Fibroblast of lung (primary cell): ENCODE measurements around the gene SCEL. TPM values are rescaled to one million over a fixed set of nuclear protein-coding genes. Genes with fewer than 3 reads are reported as not detected.

Source experiments
- DNase-seq, 2 donors: peaks; one replicate each; pipeline versions ENCODE4 v3.0.0 to v3.0.0-alpha.2; 2010; ENCODE audit warnings: low read depth in 2 of 2
- H2AFZ ChIP-seq: 2 replicates; pipeline ENCODE4 v1.5.1; 2012; ENCODE audit warnings: low read length, control low read depth, inconsistent platforms
- H3K27ac ChIP-seq: 2 replicates; pipeline ENCODE4 v1.5.1; 2011; ENCODE audit warnings: low read length, control low read depth; ENCODE audit not compliant: insufficient read depth
- H3K27me3 ChIP-seq: 2 replicates; pipeline ENCODE4 v1.5.1; 2011; ENCODE audit warnings: mild to moderate bottlenecking, low read length; ENCODE audit not compliant: control insufficient read depth, insufficient read depth
- H3K36me3 ChIP-seq: 2 replicates; pipeline ENCODE4 v1.5.1; 2011; ENCODE audit warnings: low read length; ENCODE audit not compliant: control insufficient read depth, insufficient read depth
- H3K4me1 ChIP-seq: 2 replicates; pipeline ENCODE4 v1.5.1; 2011; ENCODE audit warnings: low read length; ENCODE audit not compliant: control insufficient read depth, insufficient read depth; ENCODE audit errors: extremely low read depth
- H3K4me2 ChIP-seq: 2 replicates; pipeline ENCODE4 v1.5.1; 2011; ENCODE audit warnings: low read length, control low read depth; ENCODE audit not compliant: insufficient read depth; ENCODE audit errors: extremely low read depth
- H3K4me3 ChIP-seq, 4 experiments: fragments of 200-600 bp in 1 of 4; sonication (generic) in 1 of 4; replicated peaks in 1 of 4; 2 replicates each; pipeline ENCODE4 v1.5.1; 2011 to 2016; ENCODE audit warnings: low read length in 4 of 4, low read depth in 3 of 4, mild to moderate bottlenecking in 3 of 4, control low read depth in 2 of 4, inconsistent platforms in 1 of 4, mixed read lengths in 1 of 4; ENCODE audit not compliant: insufficient read depth in 1 of 4; ENCODE audit errors: control extremely low read depth in 1 of 4
- H3K79me2 ChIP-seq: 2 replicates; pipeline ENCODE4 v1.5.1; 2012; ENCODE audit warnings: mild to moderate bottlenecking, low read length, inconsistent platforms; ENCODE audit not compliant: control insufficient read depth, insufficient read depth
- H3K9ac ChIP-seq: 2 replicates; pipeline ENCODE4 v1.5.1; 2011; ENCODE audit warnings: mild to moderate bottlenecking, low read length, control low read depth; ENCODE audit not compliant: insufficient read depth
- H3K9me3 ChIP-seq: 2 replicates; pipeline ENCODE4 v1.5.1; 2012; ENCODE audit warnings: low read depth, low read length; ENCODE audit not compliant: control insufficient read depth, insufficient read depth
- H4K20me1 ChIP-seq: 2 replicates; pipeline ENCODE4 v1.5.1; 2011; ENCODE audit warnings: low read length; ENCODE audit not compliant: control insufficient read depth, insufficient read depth; ENCODE audit errors: extremely low read depth
- EZH2 ChIP-seq: IDR thresholded peaks from 2 replicates; pipeline ENCODE4 v1.5.1; 2012; ENCODE audit warnings: low read length, control low read depth, mild to moderate bottlenecking; ENCODE audit errors: missing control alignments
- polyA plus RNA-seq, 2 donors: library from polyadenylated mRNA; depleted of rRNA in 1 of 2; stranded (reverse) in 1 of 2; unstranded in 1 of 2; fragments of >200 nt; gene quantifications; 2 replicates each; pipeline ENCODE4 v1.2.1, GENCODE V29; 2011 to 2012; ENCODE audit warnings: missing spikeins in 1 of 2
- total RNA-seq: library from RNA; depleted of rRNA; stranded (reverse); fragments of >200 nt; gene quantifications from 2 replicates; pipeline ENCODE4 v1.2.1, GENCODE V29; 2014
- TF ChIP-seq, protein P1 (sequence below), 2 donors: IDR thresholded peaks in 1 of 2; conservative IDR thresholded peaks in 1 of 2; 1 replicate in 1 of 2; 2 replicates in 1 of 2; pipeline ENCODE4 v1.5.1; 2011 to 2012; ENCODE audit warnings: low read length in 2 of 2, control low read depth in 1 of 2, inconsistent platforms in 1 of 2, low read depth in 1 of 2, mild to moderate bottlenecking in 1 of 2

The SCEL gene
- total and polyA plus RNA-seq, 2 donors (not counting 1 experiment from before 2014, with no cell fraction given): not detected

DNA sequence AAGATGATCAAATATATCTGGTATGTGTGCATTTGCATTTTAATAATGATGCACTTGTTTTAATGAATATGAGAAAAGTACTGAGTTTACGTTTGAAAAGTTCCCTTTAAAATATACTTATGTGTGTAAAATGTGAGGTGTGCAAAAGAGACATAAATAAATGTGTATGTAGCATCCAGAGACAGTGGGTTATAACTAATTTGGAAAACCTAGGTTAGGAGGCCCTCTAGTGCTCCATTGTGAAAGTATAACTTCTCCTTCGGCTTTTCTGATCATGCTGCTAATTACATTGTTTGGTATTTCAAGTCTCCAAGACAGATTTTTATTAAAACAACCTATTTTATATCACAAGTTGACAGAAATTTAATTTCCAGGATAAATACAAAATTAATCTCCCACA lies 30.1 kb downstream of the SCEL start:
- no peak overlapping the region for H3K27ac ChIP-seq
- TF ChIP-seq, protein P1, sequence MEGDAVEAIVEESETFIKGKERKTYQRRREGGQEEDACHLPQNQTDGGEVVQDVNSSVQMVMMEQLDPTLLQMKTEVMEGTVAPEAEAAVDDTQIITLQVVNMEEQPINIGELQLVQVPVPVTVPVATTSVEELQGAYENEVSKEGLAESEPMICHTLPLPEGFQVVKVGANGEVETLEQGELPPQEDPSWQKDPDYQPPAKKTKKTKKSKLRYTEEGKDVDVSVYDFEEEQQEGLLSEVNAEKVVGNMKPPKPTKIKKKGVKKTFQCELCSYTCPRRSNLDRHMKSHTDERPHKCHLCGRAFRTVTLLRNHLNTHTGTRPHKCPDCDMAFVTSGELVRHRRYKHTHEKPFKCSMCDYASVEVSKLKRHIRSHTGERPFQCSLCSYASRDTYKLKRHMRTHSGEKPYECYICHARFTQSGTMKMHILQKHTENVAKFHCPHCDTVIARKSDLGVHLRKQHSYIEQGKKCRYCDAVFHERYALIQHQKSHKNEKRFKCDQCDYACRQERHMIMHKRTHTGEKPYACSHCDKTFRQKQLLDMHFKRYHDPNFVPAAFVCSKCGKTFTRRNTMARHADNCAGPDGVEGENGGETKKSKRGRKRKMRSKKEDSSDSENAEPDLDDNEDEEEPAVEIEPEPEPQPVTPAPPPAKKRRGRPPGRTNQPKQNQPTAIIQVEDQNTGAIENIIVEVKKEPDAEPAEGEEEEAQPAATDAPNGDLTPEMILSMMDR (conservative IDR thresholded peaks at IDR 0.05 in 1 of 2, IDR thresholded peaks at IDR 0.05 in 1 of 2; ENCODE audit: low read depth in 1 of 2, low read length in 2 of 2): peak; percentile 46 to 59
- no peak for TF ChIP-seq EZH2
- H2AFZ ChIP-seq: no peak overlapping the region
- H3K36me3 ChIP-seq: no peaks in the 10 kb centered on the region
- H3K27me3 ChIP-seq: no peaks in the 10 kb centered on the region
- H3K9me3 ChIP-seq: no peaks in the 10 kb centered on the region
- no peak overlapping the region for H3K9ac ChIP-seq
- DNase-seq: peak; percentile 23 to 52
- no peaks in the 10 kb centered on the region for H3K4me1 ChIP-seq
- H3K4me3 ChIP-seq: no peak overlapping the region
- H3K4me2 ChIP-seq: no peak overlapping the region
- H4K20me1 ChIP-seq: no peaks in the 10 kb centered on the region
- no peaks in the 10 kb centered on the region for H3K79me2 ChIP-seq

DNA sequence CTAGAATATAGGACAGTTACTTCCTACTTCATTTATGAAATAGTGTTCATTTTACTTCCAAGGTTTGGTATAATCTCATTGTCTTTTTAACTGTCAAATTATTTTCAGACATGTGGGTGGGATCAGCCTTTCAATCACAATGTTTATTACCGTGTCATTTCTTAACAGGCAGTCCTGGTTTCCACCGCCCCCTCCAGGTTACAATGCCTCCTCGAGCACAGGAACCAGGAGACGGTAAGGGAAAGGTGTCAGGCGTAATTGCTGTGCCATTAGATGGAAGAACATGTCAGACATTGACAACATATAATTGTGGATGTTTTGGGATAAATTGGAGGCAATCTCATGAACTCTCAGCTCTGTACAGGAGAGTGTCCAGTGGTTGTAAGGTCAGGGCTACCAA lies 36.5 kb downstream of the SCEL start:
- no peak overlapping the region for H3K4me2 ChIP-seq
- H3K9ac ChIP-seq: no peak overlapping the region
- H4K20me1 ChIP-seq: no peaks in the 10 kb centered on the region
- H3K27me3 ChIP-seq: no peaks in the 10 kb centered on the region
- H3K36me3 ChIP-seq: no peaks in the 10 kb centered on the region
- H2AFZ ChIP-seq: no peak overlapping the region
- H3K79me2 ChIP-seq: no peaks in the 10 kb centered on the region
- TF ChIP-seq, protein P1 (conservative IDR thresholded peaks at IDR 0.05 in 1 of 2, IDR thresholded peaks at IDR 0.05 in 1 of 2; ENCODE audit: low read depth in 1 of 2, low read length in 2 of 2): no peak
- TF ChIP-seq EZH2: no peak
- H3K4me1 ChIP-seq: no peaks in the 10 kb centered on the region
- no peaks in the 10 kb centered on the region for H3K9me3 ChIP-seq
- DNase-seq: no peak
- no peak overlapping the region for H3K4me3 ChIP-seq
- no peak overlapping the region for H3K27ac ChIP-seq

DNA sequence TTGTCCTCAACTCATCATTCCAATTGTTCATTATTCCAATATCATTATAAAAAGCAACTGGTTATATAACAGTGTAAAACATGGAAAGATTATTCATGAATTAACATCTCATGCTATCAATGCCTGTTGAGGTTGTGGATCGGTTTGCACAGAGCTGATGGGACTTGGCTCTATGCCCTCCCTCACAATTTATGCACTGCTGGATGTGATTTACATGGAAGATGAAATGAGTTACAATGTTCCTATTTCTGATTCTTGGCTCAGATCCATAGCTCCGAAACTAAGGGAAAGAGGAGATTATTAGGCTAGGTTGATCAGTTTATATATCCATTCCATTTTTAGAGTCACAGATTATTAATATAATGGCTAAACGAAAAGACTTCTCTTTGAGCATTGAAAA lies 38.6 kb downstream of the SCEL start:
- H4K20me1 ChIP-seq: no peaks in the 10 kb centered on the region
- no peak overlapping the region for H3K27ac ChIP-seq
- H3K4me2 ChIP-seq: no peak overlapping the region
- no peak overlapping the region for H2AFZ ChIP-seq
- no peaks in the 10 kb centered on the region for H3K9me3 ChIP-seq
- H3K4me3 ChIP-seq: no peak overlapping the region
- no peaks in the 10 kb centered on the region for H3K36me3 ChIP-seq
- H3K27me3 ChIP-seq: no peaks in the 10 kb centered on the region
- H3K79me2 ChIP-seq: no peaks in the 10 kb centered on the region
- no peak for DNase-seq
- TF ChIP-seq, protein P1 (conservative IDR thresholded peaks at IDR 0.05 in 1 of 2, IDR thresholded peaks at IDR 0.05 in 1 of 2; ENCODE audit: low read depth in 1 of 2, low read length in 2 of 2): no peak
- no peak for TF ChIP-seq EZH2
- H3K4me1 ChIP-seq: no peaks in the 10 kb centered on the region
- H3K9ac ChIP-seq: no peak overlapping the region
